ENCODE measurements around the gene GPA33.
"Not testable (repeated sequence)": the region's sequence is repeated elsewhere in the genome, so short reads cannot be mapped to it uniquely, and the experiment has no call there.

The GPA33 gene

DNA sequence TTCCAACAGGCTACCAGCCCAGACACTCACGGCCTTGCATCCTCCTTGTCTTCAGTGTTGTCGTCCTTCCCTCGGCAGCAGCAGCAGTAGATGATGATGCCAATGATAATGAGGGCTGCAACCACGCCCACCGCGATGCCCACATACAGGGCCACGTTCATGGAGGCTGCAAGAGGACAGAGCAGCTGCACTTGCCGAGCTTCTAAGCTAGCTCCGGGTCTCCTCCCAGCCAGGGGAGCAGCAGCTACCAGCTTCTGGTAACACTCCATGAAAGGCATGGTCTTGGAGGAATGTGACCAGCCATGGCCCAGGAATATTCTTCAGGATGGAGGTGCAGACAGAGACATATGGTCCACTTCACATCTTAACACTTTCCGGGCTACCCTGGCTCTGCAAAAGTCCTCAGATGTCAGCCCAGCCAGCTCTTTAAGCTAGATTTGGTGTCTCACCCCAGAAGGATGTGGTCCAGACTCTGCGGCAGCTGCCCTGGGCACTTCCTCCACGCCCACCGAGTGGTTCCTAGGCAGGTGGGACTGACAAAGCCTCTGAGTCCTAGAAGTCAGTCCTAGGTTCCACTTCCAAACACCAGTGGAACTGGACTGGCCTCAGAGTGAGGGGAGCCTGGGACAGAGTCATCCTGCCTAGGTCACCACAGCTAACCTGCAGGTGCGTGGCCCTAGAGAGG is 35.1 kb downstream of the GPA33 start:
- no peak for ATAC-seq

DNA sequence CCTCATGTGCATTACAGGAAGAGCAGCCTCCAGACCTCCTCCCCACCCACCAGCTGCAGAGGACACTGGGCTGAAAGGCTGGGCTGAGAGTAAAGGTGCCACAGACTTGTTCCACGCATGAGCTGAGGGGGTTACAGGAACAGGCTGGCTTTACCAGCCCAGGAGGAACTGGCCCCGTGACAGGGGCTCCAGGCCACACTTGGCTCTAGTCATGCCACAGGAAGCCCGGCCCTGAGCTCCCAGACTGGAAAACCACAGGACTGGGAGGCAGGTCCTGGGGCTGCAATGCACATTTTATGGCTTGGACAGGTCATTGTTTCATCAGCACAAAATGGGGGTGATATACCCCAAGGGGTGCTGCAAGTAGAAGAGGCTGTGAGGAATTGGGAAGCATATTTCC is 35.6 kb downstream of the GPA33 start:
- ATAC-seq, result no peak

DNA sequence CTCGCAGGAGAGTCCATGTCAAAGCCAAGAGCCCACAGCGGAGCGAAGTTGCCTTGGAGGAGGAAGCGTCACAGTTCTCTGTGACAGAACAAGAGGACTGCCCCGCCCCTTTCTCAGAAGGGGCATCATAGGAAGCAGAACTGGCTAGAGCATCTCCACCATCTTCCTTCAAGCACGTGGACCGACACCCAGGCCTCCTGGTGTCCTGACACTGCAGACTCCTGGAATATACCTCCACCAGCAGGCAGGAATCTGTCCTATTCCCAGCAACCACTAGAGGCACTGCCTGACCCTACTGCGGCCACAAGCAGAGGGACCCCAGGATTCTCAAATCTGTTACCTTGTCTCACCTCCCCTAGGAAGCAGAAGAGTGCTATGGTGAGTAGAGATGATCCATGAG is 37.8 kb downstream of the GPA33 start:
- no peak for ATAC-seq

DNA sequence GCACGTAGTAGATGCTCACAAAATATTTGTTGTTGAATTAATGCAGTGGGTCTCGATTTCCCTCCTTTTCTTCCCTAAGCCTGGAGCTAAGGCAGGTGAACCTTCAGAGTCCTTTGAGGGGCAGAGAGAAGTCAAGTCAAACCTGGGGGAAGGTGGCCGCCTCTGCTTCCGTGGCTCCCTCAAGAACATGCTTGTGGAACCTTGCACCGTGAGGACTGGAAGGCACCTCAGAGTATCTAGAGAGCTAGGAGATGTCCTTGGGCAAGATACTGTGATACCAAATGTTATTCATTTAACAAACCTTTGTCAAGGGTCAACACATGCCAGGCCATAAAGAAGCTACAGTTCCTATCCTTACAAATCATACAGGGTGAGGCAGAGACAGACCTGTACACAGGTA is 38.3 kb downstream of the GPA33 start:
- no peak for ATAC-seq

DNA sequence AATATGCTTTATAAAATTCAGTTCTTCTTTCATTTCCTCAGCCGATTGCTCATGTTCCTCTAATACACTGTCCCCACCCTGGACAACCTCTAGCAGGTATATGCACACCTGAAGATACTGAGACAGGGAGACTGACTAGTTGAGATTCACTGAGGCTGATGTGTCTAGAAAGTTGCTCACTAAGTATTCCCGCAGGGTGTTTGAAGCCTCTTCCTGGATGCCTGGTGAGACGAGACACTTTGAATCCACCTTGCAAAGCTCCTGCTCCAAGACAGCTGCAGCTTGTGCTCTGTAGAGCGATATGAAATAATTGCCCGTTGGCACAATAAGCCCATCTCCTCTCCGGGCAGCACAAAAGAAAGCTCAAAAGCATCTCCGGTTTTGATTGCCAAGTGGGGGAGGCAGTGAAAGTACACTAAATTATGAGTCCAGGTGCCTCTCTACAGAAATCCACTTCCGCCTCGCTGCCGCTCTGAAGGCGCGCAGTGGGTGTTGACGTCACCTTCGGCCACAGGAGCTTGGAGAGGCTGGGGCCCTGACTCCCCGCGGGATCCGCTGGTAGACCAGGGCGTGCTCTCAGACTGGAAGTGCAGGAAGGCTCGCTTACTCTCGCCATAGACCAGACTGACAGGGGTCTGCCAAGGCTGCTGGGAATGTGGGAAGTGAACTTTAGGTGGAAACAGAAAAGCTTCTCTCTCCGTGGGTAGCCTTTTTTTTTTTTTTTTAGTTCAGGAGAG is 46.3 kb downstream of the GPA33 start:
- peak; percentile 90 to 93 for ATAC-seq

DNA sequence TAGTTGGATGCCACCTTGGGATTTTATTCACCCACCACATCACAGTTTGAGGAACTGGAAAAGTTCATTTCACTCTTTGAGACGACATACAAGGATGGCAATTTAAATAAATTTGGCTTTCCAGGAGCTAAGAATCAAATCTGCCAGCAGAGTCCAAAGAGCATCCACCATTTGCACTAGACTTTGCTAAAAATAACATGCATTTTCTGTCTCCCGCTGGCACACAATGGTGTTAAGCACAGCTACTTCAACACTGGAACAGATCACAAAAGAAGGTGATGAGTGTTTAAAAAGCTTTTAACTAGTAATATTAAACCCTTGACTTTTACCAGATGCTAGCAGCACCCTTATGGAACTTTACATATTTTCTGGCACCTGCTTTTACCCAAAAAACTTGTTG is 56.5 kb downstream of the GPA33 start:
- ATAC-seq, result no peak

DNA sequence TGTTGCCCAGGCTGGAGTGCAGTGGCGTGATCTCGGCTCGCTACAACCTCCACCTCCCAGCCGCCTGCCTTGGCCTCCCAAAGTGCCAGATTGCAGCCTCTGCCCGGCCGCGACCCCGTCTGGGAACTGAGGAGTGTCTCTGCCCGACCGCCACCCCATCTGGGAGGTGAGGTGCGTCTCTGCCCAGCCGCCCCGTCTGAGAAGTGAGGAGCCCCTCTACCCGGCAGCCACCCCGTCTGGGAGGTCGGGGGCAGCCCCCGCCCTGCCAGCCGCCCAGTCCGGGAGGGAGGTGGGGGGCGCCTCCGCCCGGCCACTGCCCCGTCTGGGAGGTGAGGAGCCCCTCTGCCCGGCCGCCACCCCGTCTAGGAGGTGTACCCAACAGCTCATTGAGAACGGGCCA is 60.6 kb downstream of the GPA33 start:
- ATAC-seq, result not testable (repeated sequence)

DNA sequence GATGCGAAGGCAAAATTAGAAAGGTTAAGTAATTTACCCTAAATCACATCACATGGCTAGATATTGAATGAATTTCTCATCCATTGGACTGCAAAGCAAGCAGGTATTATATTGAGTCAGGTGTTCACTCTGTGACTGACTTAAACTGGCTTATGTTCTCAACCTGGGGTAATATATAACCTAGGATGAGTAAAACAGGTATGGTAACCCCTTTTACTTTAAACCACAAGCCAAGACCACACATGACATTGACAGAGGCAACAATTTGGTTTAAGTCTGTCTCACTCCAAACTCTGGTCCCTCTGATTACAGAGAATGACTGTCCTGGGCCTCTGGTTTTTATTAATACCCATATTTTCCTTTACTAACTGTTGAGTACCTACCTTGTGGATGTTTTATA is 67.8 kb downstream of the GPA33 start:
- ATAC-seq, result no peak

DNA sequence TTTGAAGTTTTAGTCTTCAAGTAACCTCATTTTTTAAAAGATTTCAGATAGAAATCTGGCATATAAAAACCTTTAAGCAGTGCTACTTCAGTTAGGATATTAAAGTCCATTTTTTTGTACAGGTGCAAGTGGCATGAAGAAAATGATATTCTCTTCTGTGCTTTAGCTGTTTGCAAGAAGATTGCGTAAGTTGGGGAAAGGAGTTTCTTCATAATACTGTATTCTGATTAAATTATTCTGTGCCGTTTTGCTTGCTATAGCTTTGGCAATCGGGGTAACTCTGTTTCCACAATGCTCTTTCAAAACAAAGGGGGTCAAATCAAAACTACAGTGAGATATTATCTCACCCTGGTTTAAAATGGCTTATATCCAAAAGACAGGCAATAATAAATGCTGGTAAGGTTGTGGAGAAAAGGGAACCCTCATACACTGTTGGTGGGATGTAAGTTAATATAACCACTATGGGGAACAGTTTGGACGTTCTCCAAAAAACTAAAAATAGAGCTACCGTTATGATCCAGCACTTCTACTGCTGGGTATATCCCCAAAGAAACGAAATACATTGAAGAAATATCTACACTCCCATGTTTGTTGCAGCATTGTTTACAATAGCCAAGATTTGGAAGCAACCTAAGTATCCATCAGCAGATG is 74.0 kb downstream of the GPA33 start:
- ATAC-seq, result no peak

DNA sequence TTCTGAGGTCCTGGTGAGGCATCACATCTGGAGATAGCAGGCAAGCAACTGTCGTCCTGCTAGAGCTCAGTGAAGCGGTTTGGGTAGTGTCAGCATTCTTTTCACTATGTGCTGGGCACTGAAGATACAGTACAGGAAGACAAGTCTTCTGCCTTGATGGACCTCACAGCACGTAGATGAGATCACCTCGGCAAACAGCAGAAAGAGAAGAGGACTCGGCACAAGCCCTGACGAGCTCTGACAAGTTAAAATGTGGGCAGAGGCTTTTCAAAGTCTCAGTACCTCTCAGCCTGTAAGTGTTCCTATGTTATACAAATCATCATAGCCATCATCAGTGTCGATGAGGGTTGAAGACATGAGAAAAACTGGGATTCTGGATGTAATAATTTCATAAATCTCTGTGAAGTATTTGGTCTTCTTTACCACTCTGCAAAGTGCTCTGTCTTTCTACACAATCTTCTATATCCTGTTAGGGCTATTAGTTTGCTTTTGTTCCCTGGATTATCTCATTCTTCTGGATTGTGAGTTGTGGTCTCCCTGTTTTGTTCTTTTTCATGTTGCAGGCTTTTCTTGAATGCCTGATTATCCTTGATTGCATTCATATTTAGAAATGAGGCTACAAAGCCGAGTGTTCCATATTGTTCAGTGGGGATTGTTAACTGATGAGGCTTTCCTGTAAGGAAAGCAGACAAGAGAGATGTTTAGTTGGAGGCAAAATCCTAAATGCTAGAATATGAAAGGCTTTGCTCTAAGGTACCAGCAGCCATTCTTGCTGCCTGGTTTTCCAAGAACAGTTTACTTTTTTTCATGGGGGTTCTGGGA is 76.9 kb downstream of the GPA33 start:
- no peak for ATAC-seq

DNA sequence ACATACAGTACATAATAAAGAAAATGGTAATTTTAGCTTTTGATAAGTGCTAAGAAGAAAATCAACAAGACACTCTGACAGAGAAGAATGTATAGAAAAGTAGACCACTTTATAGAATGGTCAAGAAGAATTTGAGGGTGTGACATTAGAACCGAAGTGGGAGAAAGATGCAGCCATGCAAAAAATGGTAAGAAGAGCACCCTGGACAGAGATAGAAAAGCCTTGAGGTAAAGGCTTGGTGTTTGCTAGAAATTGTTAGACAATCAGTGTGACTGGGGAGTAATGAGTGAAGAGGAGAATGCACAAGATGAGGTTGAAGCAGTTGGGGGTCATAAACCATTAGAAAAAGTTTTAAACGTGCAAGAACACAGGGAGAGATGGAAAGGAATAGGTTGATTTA is 77.6 kb downstream of the GPA33 start:
- ATAC-seq, result no peak

DNA sequence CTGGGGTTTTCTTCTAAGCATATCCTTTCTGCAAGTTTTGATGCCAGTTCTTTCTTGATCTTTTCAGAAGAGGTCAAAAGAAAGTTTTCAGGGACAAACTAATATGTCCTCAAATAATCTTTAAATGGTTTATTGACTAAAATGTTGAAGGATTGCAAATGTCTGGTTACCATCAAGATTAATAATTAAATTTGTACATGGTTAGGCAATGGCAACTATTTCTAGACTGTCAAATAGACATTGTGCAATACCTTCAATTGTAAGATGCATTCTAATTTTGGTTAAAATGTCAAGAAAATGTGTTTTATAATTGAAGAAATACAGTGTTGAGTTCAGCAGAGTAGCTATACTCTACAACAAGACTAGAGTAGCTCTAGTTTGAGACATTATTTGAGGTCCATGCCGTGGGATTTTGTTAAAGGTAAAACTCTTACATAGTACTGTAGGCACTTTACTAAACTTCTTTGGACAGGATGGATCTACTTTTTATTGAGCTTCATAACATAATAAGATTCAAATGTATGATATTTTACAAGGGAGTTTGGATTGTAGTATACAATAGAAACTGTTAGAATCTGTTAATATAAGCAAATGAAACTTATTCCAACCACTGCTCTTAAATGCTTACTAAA is 78.5 kb downstream of the GPA33 start:
- no peak for ATAC-seq

DNA sequence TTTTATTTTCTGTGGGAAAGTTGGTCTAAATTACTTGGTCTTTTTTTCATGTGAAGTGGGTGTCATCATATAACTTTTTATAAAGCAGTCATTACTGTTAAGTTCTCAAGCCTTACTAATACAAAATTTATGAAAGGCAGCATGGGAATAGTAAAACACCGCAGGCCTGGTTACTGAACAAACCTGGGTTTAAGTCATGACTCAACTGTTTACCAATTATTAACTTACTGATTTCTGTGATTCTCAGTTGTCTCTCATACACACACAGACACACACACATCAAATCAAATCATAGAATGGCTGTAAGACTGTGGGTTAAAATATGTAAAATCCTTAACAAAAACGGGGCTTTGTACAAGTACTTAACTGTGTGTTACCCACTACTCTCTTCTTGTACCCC is 86.5 kb downstream of the GPA33 start:
- no peak for ATAC-seq

All from activated CD4-positive, CD25-positive, alpha-beta regulatory T cell treated with anti-CD3 and anti-CD28 coated beads, Interleukin-2, amount 50 U/mL, for 24 hours (primary cell).